Ovary (tissue), 10 donors: ENCODE results near the gene DNAJB8. TPM values are rescaled to one million over a fixed set of nuclear protein-coding genes. Genes with fewer than 3 reads are reported as not detected.

ENCODE experiments used
- DNase-seq, 5 donors: peaks; one replicate each; pipeline ENCODE4 v3.0.0-alpha.2; 2019 to 2020
- H3K27ac ChIP-seq, 2 donors: fragments of 200-600 bp; one replicate each; pipeline versions ENCODE4 v1.5.1 to v1.8.0; 2019 to 2022
- H3K27me3 ChIP-seq: fragments of 200-600 bp; one replicate; pipeline ENCODE4 v1.8.0; 2022
- H3K36me3 ChIP-seq: fragments of 200-600 bp; sonication (generic); one replicate; pipeline ENCODE4 v1.5.1; 2019
- H3K4me1 ChIP-seq: one replicate; pipeline ENCODE4 v1.8.1; 2013; ENCODE audit warnings: mild to moderate bottlenecking, moderate library complexity; ENCODE audit not compliant: insufficient read depth
- H3K4me3 ChIP-seq: fragments of 200-600 bp; sonication (generic); one replicate; pipeline ENCODE4 v1.5.1; 2017
- H3K9me3 ChIP-seq, 2 donors: fragments of 200-600 bp in 1 of 2; sonication (generic) in 1 of 2; one replicate each; pipeline versions ENCODE4 v1.5.1 to v1.8.1; 2013 to 2019; ENCODE audit warnings: mild to moderate bottlenecking in 1 of 2, moderate library complexity in 1 of 2
- EP300 ChIP-seq: sonication (generic); formaldehyde crosslinking; IDR thresholded peaks from one replicate; pipeline ENCODE4 v1.6.1; 2017; ENCODE audit warnings: antibody characterized with exemption
- POLR2A ChIP-seq: fragments of 450-650 bp; IDR thresholded peaks from one replicate; pipeline ENCODE4 v1.6.1; 2017; ENCODE audit warnings: antibody characterized with exemption, mild to moderate bottlenecking, moderate library complexity
- WGBS, 3 donors: extraction: QIAGEN DNeasy Blood & Tissue Kit in 1 of 3; methylation state at CpG; one replicate each; pipeline versions ENCODE4 v1.1.5 to v1.1.7; 2013 to 2017; 5-methylcytosine and 5-hydroxymethylcytosine counted together
- intact Hi-C, 4 donors: fragments of 100-400 bp; cut with DNase I; formaldehyde crosslinking; loops; one replicate each; pipeline versions ENCODE4 v1.11.0 to v1.15.1; 2022 to 2023
- long read RNA-seq, 3 donors: library from polyadenylated mRNA in 2 of 3; unstranded in 2 of 3; transcript quantifications; one replicate each; pipeline ENCODE4 v2.0.0 and lab custom pipeline, GENCODE V29; 2021 to 2026
- polyA plus RNA-seq, 2 donors: library from polyadenylated mRNA; stranded (reverse); fragments of 200-250 nt in 1 of 2; fragments of 350-450 nt in 1 of 2; fragmentation: Illumina TruSeq in 1 of 2; extraction: RNeasy Lipid Tissue Mini Kit (QIAGEN cat#74804) in 1 of 2; gene quantifications; one replicate each; pipeline ENCODE4 v1.2.3, GENCODE V29; 2013 to 2014
- total RNA-seq, 7 donors: library from RNA; depleted of rRNA in 2 of 7; stranded (reverse); fragments of >200 nt in 2 of 7; fragmentation: NEBNext Ultra II Directional in 3 of 7; extraction: Animal tissue kit (Norgen Biotek cat#: 25700) in 3 of 7; gene quantifications; one replicate each; pipeline versions ENCODE4 v1.1.0 to v1.2.4, GENCODE V29; 2016 to 2023
- TF ChIP-seq, protein P1 (sequence below), 3 donors: fragments of 450-650 bp in 2 of 3; fragments of 200-600 bp in 1 of 3; IDR thresholded peaks; one replicate each; pipeline versions ENCODE4 v1.5.1 to v1.8.0; 2016 to 2022; ENCODE audit warnings: antibody characterized with exemption in 3 of 3, mild to moderate bottlenecking in 1 of 3
- donor health status: DM: no; HTN: no; CAD: no; lungs with moderate emphysema.
- donor health status: DM: no; HTN: no; CAD: no.
- donor health status: Bipolar disorder and iron deficiency.
- donor health status: DM: yes; HTN: yes; CAD: no.
- donor health status: DM: no; HTN: no; CAD: no.
- donor health status: DM: yes; HTN: yes; CAD: no.

The DNAJB8 gene
- total RNA-seq (not detected), polyA plus RNA-seq (not detected)
- long read RNA-seq, donor 1: 0 reads
- long read RNA-seq, donor 2: 0 reads
- long read RNA-seq, donor 3: 0 reads

DNA sequence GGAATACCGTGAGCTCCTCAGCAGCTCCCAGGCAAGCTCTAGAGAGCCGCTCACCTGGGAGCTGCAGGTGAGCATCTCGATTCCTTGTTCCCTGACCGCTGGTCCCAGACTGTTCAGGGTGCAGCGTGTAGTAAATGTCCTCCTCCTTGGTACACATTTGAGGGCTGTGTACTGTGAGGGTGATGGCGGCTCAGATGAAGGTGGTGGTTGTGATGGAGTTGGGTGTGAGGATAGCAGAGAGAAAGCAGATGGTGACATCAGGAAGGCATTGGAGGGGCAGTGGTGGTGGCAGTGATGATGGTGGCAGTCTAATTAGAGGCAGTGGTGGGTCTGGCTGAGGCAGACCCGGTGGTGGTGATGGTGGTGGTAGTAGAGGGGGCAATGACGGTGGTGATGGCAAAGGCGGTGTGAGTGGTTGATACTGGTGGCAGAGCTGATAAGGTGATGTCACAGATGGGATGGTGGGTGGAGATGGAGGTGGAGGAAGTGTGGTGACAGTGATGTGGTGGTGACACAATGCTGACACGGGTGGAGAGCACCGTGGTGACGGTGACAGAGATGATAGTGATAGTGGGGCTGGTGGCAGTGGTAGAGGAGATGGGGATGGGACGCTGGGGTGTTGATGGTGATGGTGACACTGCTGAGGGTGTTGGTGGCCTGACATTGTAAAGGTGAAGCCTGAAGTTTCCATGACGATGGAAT lies at the start of gene DNAJB8:
Gene DNAJB8 (minus strand): TSS at position 51 of the 702 bp plus-strand sequence. CDS start 3,645 bp downstream, outside the sequence.
- intact Hi-C loops: no loop called here
- no peak within 1 kb of the TSS for H3K27ac ChIP-seq
- no peak for TF ChIP-seq POLR2A
- TF ChIP-seq EP300: no peak
- TF ChIP-seq, protein P1, sequence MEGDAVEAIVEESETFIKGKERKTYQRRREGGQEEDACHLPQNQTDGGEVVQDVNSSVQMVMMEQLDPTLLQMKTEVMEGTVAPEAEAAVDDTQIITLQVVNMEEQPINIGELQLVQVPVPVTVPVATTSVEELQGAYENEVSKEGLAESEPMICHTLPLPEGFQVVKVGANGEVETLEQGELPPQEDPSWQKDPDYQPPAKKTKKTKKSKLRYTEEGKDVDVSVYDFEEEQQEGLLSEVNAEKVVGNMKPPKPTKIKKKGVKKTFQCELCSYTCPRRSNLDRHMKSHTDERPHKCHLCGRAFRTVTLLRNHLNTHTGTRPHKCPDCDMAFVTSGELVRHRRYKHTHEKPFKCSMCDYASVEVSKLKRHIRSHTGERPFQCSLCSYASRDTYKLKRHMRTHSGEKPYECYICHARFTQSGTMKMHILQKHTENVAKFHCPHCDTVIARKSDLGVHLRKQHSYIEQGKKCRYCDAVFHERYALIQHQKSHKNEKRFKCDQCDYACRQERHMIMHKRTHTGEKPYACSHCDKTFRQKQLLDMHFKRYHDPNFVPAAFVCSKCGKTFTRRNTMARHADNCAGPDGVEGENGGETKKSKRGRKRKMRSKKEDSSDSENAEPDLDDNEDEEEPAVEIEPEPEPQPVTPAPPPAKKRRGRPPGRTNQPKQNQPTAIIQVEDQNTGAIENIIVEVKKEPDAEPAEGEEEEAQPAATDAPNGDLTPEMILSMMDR (IDR thresholded peaks at IDR 0.05): no peak
- no peaks in the 10 kb centered on the region for H3K36me3 ChIP-seq
- H3K4me1 ChIP-seq: no peaks in the 10 kb centered on the region
- no peak for DNase-seq
- H3K9me3 ChIP-seq: no peaks in the 10 kb centered on the region
- no peak within 1 kb of the TSS for H3K4me3 ChIP-seq
- 88 to 91% (median 90%) methylated on average over 14 of the region's 14 CpGs for WGBS, 3 donors
- H3K27me3 ChIP-seq: no peaks in the 10 kb centered on the region

DNA sequence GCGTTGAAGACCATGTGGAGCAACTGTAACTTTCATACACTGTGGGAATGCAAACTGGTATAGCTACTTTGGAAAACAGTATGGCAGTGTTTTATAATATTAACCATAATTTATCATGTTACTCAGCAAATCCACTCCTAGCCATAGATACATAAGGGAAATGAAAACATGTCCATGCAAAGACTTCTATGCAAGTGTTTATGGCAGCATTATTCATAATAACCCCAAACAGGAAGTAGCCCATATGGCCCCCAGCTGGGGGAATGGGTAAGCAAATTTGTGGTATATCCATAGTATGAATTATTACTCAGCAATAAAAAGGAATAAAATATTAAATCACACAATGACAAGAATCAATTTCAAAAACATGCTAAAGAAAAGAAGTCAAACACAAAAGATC lies 49.3 kb upstream of the DNAJB8 start:
- WGBS, 3 donors: 85 to 93% (median 89%) methylated on average over 1 of the region's 1 CpG
- intact Hi-C loops: no loop called here

DNA sequence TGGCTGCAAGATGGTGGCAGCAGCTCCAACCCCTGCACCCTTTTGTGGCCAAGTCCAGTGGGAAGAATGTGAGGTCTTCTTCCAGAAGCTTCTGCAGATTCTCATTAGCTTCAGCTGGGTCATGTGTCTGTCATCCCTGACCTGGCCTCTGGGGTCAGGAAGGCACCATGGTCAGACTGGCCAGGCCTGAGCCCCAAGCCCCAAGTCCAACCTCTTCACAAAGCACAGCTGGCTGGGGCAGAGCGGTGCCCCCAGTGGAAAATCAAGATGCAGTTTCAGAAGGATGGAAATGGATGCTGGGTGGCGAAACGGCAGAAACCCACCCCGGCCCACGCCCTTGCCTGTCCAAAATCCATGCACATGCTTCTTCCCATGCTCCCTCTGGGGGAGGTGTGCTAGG lies 42.2 kb upstream of the DNAJB8 start:
- no peaks in the 10 kb centered on the region for H3K9me3 ChIP-seq
- DNase-seq: no peak
- TF ChIP-seq, protein P1 (IDR thresholded peaks at IDR 0.05): no peak
- TF ChIP-seq EP300 (no peak), POLR2A (no peak)
- H3K4me1 ChIP-seq: no peaks in the 10 kb centered on the region
- H3K27ac ChIP-seq: no peak overlapping the region
- intact Hi-C loops: no loop called here
- 79 to 93% (median 80%) methylated on average over 4 to 5 of the region's 5 CpGs for WGBS, 3 donors
- no peak overlapping the region for H3K4me3 ChIP-seq
- no peaks in the 10 kb centered on the region for H3K27me3 ChIP-seq
- no peaks in the 10 kb centered on the region for H3K36me3 ChIP-seq

More for the DNA sequence above, 49.3 kb upstream of the DNAJB8 start:
- TF ChIP-seq EP300: no peak
- no peak for TF ChIP-seq POLR2A
- TF ChIP-seq, protein P1 (IDR thresholded peaks at IDR 0.05): no peak
- H3K27me3 ChIP-seq: no peaks in the 10 kb centered on the region
- no peak overlapping the region for H3K4me3 ChIP-seq
- no peak overlapping the region for H3K27ac ChIP-seq
- no peaks in the 10 kb centered on the region for H3K4me1 ChIP-seq
- no peak for DNase-seq
- H3K36me3 ChIP-seq: no peaks in the 10 kb centered on the region
- peaks cover 0 to 6% of the 10 kb centered on the region in 2 donors for H3K9me3 ChIP-seq

DNA sequence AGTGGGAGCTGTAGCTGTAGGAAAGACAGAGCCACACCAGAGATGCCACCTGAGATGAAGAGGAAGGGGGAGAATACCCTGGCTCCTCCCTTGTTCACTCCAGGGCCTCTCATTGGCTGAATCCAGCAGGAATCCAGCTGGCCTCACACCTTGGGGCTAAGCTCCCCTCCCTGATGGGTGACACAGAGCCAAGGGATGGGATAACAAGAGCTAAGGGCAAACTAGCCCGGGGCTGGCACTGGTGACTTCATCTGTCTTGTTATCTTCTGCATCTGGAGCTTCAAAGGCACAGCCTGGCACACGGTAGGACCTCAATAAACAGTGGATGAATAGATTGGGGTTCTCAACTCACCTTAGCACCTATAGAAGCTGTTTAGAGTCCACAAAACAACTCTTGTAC lies 40.1 kb upstream of the DNAJB8 start:
- Histone ChIP-seq H3K4me1 (no peaks in the 10 kb centered on the region), H3K4me3 (no peak overlapping the region), H3K27ac (no peak overlapping the region), H3K27me3 (no peaks in the 10 kb centered on the region), H3K9me3 (no peaks in the 10 kb centered on the region), H3K36me3 (no peaks in the 10 kb centered on the region)
- 65 to 79% (median 76%) methylated on average over 2 of the region's 2 CpGs for WGBS, 3 donors
- TF ChIP-seq, protein P1 (IDR thresholded peaks at IDR 0.05): no peak
- TF ChIP-seq POLR2A: no peak
- TF ChIP-seq EP300: no peak
- intact Hi-C loops: no loop called here
- DNase-seq: no peak
